Measurements from ENCODE around the gene FARS2. TPM values are rescaled to one million over a fixed set of nuclear protein-coding genes. Genes with fewer than 3 reads are reported as not detected.

Gene FARS2
- polyA plus RNA-seq, 1 donor (not counting 4 experiments of a cell fraction or from before 2014, with no cell fraction given): 21.3 TPM

- dilution Hi-C loops (cut with MboI; ENCODE audit: extremely low pct_ligation_motif_present, low sequenced_read_pairs): no loop called here
- no peaks in the 10 kb centered on the region for H3K9me3 ChIP-seq (ENCODE audit: control insufficient read depth, low read depth, low read length)
- no peaks in the 10 kb centered on the region for H3K36me3 ChIP-seq (ENCODE audit: control insufficient read depth in 2 of 2, extremely low read depth in 1 of 2, insufficient read depth in 2 of 2, low read length in 2 of 2)
- no peaks in the 10 kb centered on the region for H3K9me1 ChIP-seq (ENCODE audit: control insufficient read depth, extremely low read depth, insufficient read depth, low read length)
- H2AFZ ChIP-seq (ENCODE audit: control insufficient read depth, low read length): no peak overlapping the region
- no peaks in the 10 kb centered on the region for H3K79me2 ChIP-seq (ENCODE audit: control insufficient read depth, insufficient read depth, low read length)
- H4K20me1 ChIP-seq (ENCODE audit: control insufficient read depth, extremely low read depth, insufficient read depth, low read length): no peaks in the 10 kb centered on the region
- H3K27ac ChIP-seq (ENCODE audit: control insufficient read depth, insufficient read depth, low read length): no peak overlapping the region
- H3K4me1 ChIP-seq (ENCODE audit: control insufficient read depth, extremely low read depth, insufficient read depth, low read length): no peaks in the 10 kb centered on the region
- H3K27me3 ChIP-seq (ENCODE audit: control insufficient read depth, extremely low read depth, insufficient read depth, low read length): no peaks in the 10 kb centered on the region
- H3K4me2 ChIP-seq (ENCODE audit: control insufficient read depth, extremely low read depth, insufficient read depth, low read depth, low read length): no peak overlapping the region
- no peak for DNase-seq (ENCODE audit: low read depth, low spot score)
- no peak overlapping the region for H3K9ac ChIP-seq (ENCODE audit: control insufficient read depth, extremely low read depth, insufficient read depth, low read length)
- TF ChIP-seq CTCF (optimal IDR thresholded peaks at IDR 0.05 in 1 of 3, IDR thresholded peaks at IDR 0.05 in 1 of 3, conservative IDR thresholded peaks at IDR 0.05 in 1 of 3; ENCODE audit: extremely low read depth in 1 of 3, insufficient read depth in 2 of 3, low read length in 3 of 3): no peak
- no peak for TF ChIP-seq EZH2 (IDR thresholded peaks at IDR 0.05; ENCODE audit: low read length)
- no peak overlapping the region for H3K4me3 ChIP-seq (ENCODE audit: control insufficient read depth in 2 of 3, extremely low read depth in 1 of 3, insufficient read depth in 2 of 3, low read depth in 1 of 3, low read length in 3 of 3)
- no peak for FAIRE-seq
Observed at GRCh38 chr6:5589422-5590141, 328.3 kb downstream of the FARS2 start.

- no peak overlapping the region for H3K9ac ChIP-seq (ENCODE audit: control insufficient read depth, extremely low read depth, insufficient read depth, low read length)
- H3K9me1 ChIP-seq (ENCODE audit: control insufficient read depth, extremely low read depth, insufficient read depth, low read length): no peaks in the 10 kb centered on the region
- H3K36me3 ChIP-seq (ENCODE audit: control insufficient read depth in 2 of 2, extremely low read depth in 1 of 2, insufficient read depth in 2 of 2, low read length in 2 of 2): no peaks in the 10 kb centered on the region
- dilution Hi-C loops (cut with MboI; ENCODE audit: extremely low pct_ligation_motif_present, low sequenced_read_pairs): no loop called here
- no peak overlapping the region for H3K4me2 ChIP-seq (ENCODE audit: control insufficient read depth, extremely low read depth, insufficient read depth, low read depth, low read length)
- no peak overlapping the region for H3K4me3 ChIP-seq (ENCODE audit: control insufficient read depth in 2 of 3, extremely low read depth in 1 of 3, insufficient read depth in 2 of 3, low read depth in 1 of 3, low read length in 3 of 3)
- no peak for TF ChIP-seq CTCF (optimal IDR thresholded peaks at IDR 0.05 in 1 of 3, IDR thresholded peaks at IDR 0.05 in 1 of 3, conservative IDR thresholded peaks at IDR 0.05 in 1 of 3; ENCODE audit: extremely low read depth in 1 of 3, insufficient read depth in 2 of 3, low read length in 3 of 3)
- no peaks in the 10 kb centered on the region for H3K27me3 ChIP-seq (ENCODE audit: control insufficient read depth, extremely low read depth, insufficient read depth, low read length)
- H3K4me1 ChIP-seq (ENCODE audit: control insufficient read depth, extremely low read depth, insufficient read depth, low read length): no peaks in the 10 kb centered on the region
- FAIRE-seq (no peak), DNase-seq (ENCODE audit: low read depth, low spot score) (no peak)
- H3K27ac ChIP-seq (ENCODE audit: control insufficient read depth, insufficient read depth, low read length): no peak overlapping the region
- H3K9me3 ChIP-seq (ENCODE audit: control insufficient read depth, low read depth, low read length): no peaks in the 10 kb centered on the region
- no peaks in the 10 kb centered on the region for H4K20me1 ChIP-seq (ENCODE audit: control insufficient read depth, extremely low read depth, insufficient read depth, low read length)
- no peak overlapping the region for H2AFZ ChIP-seq (ENCODE audit: control insufficient read depth, low read length)
- no peaks in the 10 kb centered on the region for H3K79me2 ChIP-seq (ENCODE audit: control insufficient read depth, insufficient read depth, low read length)
Observed at GRCh38 chr6:5590187-5590586, 328.9 kb downstream of the FARS2 start.
